Mononuclear cell (primary cell): ENCODE results near the gene PBLD. TPM values are rescaled to one million over a fixed set of nuclear protein-coding genes. Genes with fewer than 3 reads are reported as not detected.

Experiments used
- H3K27me3 ChIP-seq: 2 replicates; pipeline ENCODE4 v1.6.0; 2011; ENCODE audit warnings: low read length, control low read depth; ENCODE audit not compliant: insufficient read depth
- H3K4me1 ChIP-seq: 2 replicates; pipeline ENCODE4 v1.5.1; 2011; ENCODE audit warnings: mild to moderate bottlenecking, low read length, control low read depth; ENCODE audit not compliant: insufficient read depth
- H3K4me3 ChIP-seq: 2 replicates; pipeline ENCODE4 v1.5.1; 2011; ENCODE audit warnings: mild to moderate bottlenecking, low read length, moderate library complexity
- H3K9me3 ChIP-seq: 2 replicates; pipeline ENCODE4 v1.5.1; 2011; ENCODE audit warnings: low read depth, mild to moderate bottlenecking, control low read depth, low read length
- total RNA-seq: library from RNA; depleted of rRNA; stranded (reverse); fragments of >200 nt; gene quantifications from one replicate; pipeline ENCODE4 v1.2.3, GENCODE V29; 2012

Gene PBLD
- total RNA-seq, 1 donor, result 2.7 TPM

DNA sequence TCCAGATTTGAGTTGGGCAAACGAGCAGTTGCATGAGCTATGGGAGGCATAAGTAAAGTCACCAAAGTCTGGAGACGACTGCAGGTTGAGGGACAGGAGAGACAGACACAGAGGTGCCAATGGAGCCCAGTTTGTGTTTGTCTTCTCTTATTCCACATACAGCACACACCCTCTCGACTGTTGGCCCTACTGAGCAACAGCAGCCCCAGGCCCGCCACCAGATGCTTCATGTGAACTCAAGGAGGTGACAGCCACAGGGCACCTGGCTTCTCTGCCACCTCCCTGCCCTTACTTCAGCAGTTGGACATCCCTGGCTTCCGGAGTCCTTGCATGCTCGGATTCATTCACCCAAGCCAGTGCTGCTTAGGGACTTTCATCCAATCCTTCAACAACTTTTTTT lies 94.4 kb downstream of the PBLD start:
- Histone ChIP-seq H3K9me3 (no peaks in the 10 kb centered on the region), H3K4me1 (no peaks in the 10 kb centered on the region), H3K4me3 (no peak overlapping the region), H3K27me3 (no peaks in the 10 kb centered on the region)

GRCh38 chr10:68237173-68237572 lies 95.6 kb downstream of the PBLD start:
- no peaks in the 10 kb centered on the region for H3K4me1 ChIP-seq
- H3K9me3 ChIP-seq, result no peaks in the 10 kb centered on the region
- no peak overlapping the region for H3K4me3 ChIP-seq
- H3K27me3 ChIP-seq, result peaks cover 7% of the 10 kb centered on the region

DNA sequence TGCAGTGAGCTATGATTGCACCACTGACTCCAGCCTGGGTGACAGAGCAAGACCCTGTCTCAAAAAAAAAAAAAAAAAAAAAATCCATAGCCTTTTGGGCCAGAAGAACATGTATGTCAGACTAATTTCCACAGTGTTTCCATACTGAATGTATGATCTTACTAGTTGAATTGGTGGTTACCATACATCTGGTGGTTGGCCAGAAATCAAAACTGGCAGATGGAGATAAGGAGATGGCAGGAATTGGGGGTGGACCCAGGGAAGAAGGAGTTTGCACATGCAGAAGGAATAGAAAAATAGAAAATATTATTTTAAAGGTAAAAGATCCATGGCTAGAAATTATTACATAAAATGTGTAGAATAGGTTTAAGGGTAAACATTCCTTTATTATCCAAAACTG lies 97.1 kb downstream of the PBLD start:
- Histone ChIP-seq H3K27me3 (peaks cover 21% of the 10 kb centered on the region), H3K9me3 (no peaks in the 10 kb centered on the region), H3K4me3 (no peak overlapping the region), H3K4me1 (peaks cover 13% of the 10 kb centered on the region)

- Histone ChIP-seq H3K4me3 (no peak overlapping the region), H3K4me1 (peaks cover 13% of the 10 kb centered on the region), H3K27me3 (peaks cover 25% of the 10 kb centered on the region), H3K9me3 (no peaks in the 10 kb centered on the region)
Observed at GRCh38 chr10:68235111-68235510, 97.6 kb downstream of the PBLD start.

DNA sequence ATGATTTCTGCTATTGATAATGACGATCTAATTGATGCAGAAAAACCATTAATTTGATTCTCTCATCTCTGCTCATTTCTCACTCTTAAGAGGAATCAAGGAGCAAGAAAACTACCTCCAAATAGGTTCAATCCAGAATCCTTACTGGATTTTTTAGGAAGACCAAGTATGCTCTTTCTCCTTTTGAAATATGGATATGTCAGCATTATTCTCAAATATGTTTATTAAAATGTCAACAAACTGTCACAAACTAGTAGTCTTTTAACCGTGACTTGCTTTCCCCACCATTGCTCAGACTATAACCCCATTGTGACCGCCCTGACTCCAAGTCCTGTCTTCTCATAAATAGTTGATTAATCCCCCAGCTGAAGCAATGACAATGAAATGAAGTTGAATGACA lies 99.7 kb downstream of the PBLD start:
- Histone ChIP-seq H3K4me3 (no peak overlapping the region), H3K9me3 (no peaks in the 10 kb centered on the region), H3K27me3 (peaks cover 43% of the 10 kb centered on the region), H3K4me1 (peaks cover 13% of the 10 kb centered on the region)

Other genes starting within 250 kb of the PBLD start
- gene MYPN, start 223.4 kb downstream of the PBLD start, total RNA-seq, result not detected
- gene ATOH7, start 100.8 kb downstream of the PBLD start, total RNA-seq, result not detected
- gene HNRNPH3, start 864 bp downstream of the PBLD start, total RNA-seq, result 53.4 TPM
- gene RUFY2, start 74.3 kb upstream of the PBLD start, total RNA-seq, result 20.5 TPM
- 7.5 TPM for gene DNA2, start 139.0 kb upstream of the PBLD start, total RNA-seq
- 17.9 TPM for gene SLC25A16, start 194.6 kb upstream of the PBLD start, total RNA-seq
- gene TET1, start 227.4 kb upstream of the PBLD start, total RNA-seq, result 1.5 TPM